Skin of body (tissue), 2 donors: Measurements from ENCODE around the gene SCAF4. TPM values are rescaled to one million over a fixed set of nuclear protein-coding genes. Genes with fewer than 3 reads are reported as not detected.

Experiments used
- DNase-seq: peaks from one replicate; lab custom pipeline; 2025; lab: John Stamatoyannopoulos, UW
- total RNA-seq: library from RNA; depleted of rRNA; stranded (reverse); fragments of >200 nt; gene quantifications from one replicate; pipeline ENCODE4 v1.2.3, GENCODE V29; 2014

The SCAF4 gene
- total RNA-seq, 1 donor from 2014 or later: 17.9 TPM

GRCh38 chr21:31713115-31713514, 18.8 kb downstream of the SCAF4 start:
- no peak for DNase-seq

GRCh38 chr21:31711745-31712285, 20.1 kb downstream of the SCAF4 start:
- DNase-seq: no peak

GRCh38 chr21:31711326-31711725, 20.6 kb downstream of the SCAF4 start:
- no peak for DNase-seq

GRCh38 chr21:31710586-31710985, 21.3 kb downstream of the SCAF4 start:
- DNase-seq: no peak

- no peak for DNase-seq
These were observed 23.4 kb downstream of the SCAF4 start for GRCh38 chr21:31708541-31708940.

GRCh38 chr21:31707499-31707898, 24.4 kb downstream of the SCAF4 start:
- DNase-seq: no peak

GRCh38 chr21:31706562-31706961, 25.4 kb downstream of the SCAF4 start:
- no peak for DNase-seq

- no peak for DNase-seq
These were observed 31.9 kb downstream of the SCAF4 start for GRCh38 chr21:31700040-31700439.

- no peak for DNase-seq
These were observed 33.5 kb downstream of the SCAF4 start for GRCh38 chr21:31698461-31698860.

- DNase-seq: no peak
These were observed 35.5 kb downstream of the SCAF4 start for GRCh38 chr21:31696424-31696823.

GRCh38 chr21:31693222-31693621, 38.7 kb downstream of the SCAF4 start:
- no peak for DNase-seq

- DNase-seq: no peak
These were observed 43.1 kb downstream of the SCAF4 start for GRCh38 chr21:31688603-31689368.

GRCh38 chr21:31687108-31687507, 44.8 kb downstream of the SCAF4 start:
- DNase-seq: no peak

GRCh38 chr21:31686272-31686915, 45.5 kb downstream of the SCAF4 start:
- no peak for DNase-seq

- no peak for DNase-seq
These were observed 47.0 kb downstream of the SCAF4 start for GRCh38 chr21:31684918-31685317.

- DNase-seq: no peak
These were observed 48.9 kb downstream of the SCAF4 start for GRCh38 chr21:31683029-31683428.

- no peak for DNase-seq
These were observed 49.3 kb downstream of the SCAF4 start for GRCh38 chr21:31682620-31683019.

- DNase-seq: no peak
These were observed 53.4 kb downstream of the SCAF4 start for GRCh38 chr21:31678478-31678877.

- DNase-seq: no peak
These were observed 54.9 kb downstream of the SCAF4 start for GRCh38 chr21:31677047-31677446.

- no peak for DNase-seq
These were observed 56.0 kb downstream of the SCAF4 start for GRCh38 chr21:31675960-31676359.

- DNase-seq: no peak
These were observed 56.6 kb downstream of the SCAF4 start for GRCh38 chr21:31675318-31675717.

- DNase-seq: no peak
These were observed 58.5 kb downstream of the SCAF4 start for GRCh38 chr21:31673321-31673912.
